H9 (cell line): Measurements from ENCODE around the gene SERINC1. TPM values are rescaled to one million over a fixed set of nuclear protein-coding genes. Genes with fewer than 3 reads are reported as not detected.

Source experiments
- DNase-seq: peaks from one replicate; pipeline ENCODE4 v3.0.0-alpha.2; 2017
- H2AFZ ChIP-seq: one replicate; pipeline ENCODE4 v1.6.1; 2013; ENCODE audit warnings: mild to moderate bottlenecking, low read length, control low read depth, moderate library complexity
- H2AK5ac ChIP-seq: 2 replicates; pipeline ENCODE4 v1.6.1; 2013; ENCODE audit warnings: low read length, control low read depth, mixed read lengths; ENCODE audit not compliant: insufficient read length
- H2BK120ac ChIP-seq: one replicate; pipeline ENCODE4 v1.6.1; 2013; ENCODE audit warnings: low read depth, mild to moderate bottlenecking, low read length, control low read depth, inconsistent platforms; ENCODE audit not compliant: poor library complexity, severe bottlenecking
- H2BK12ac ChIP-seq: 2 replicates; pipeline ENCODE4 v1.6.1; 2013; ENCODE audit warnings: low read length, control low read depth, mixed read lengths, low read depth; ENCODE audit not compliant: insufficient read length
- H2BK15ac ChIP-seq: 2 replicates; pipeline ENCODE4 v1.6.1; 2013; ENCODE audit warnings: low read depth, low read length, control low read depth
- H2BK20ac ChIP-seq: one replicate; pipeline ENCODE4 v1.6.1; 2013; ENCODE audit warnings: low read depth, mild to moderate bottlenecking, low read length, control low read depth, inconsistent platforms; ENCODE audit not compliant: poor library complexity, severe bottlenecking
- H2BK5ac ChIP-seq: 2 replicates; pipeline ENCODE4 v1.6.1; 2013; ENCODE audit warnings: low read length, control low read depth, mixed read lengths; ENCODE audit not compliant: insufficient read length
- H3K14ac ChIP-seq: 2 replicates; pipeline ENCODE4 v1.6.1; 2013; ENCODE audit warnings: low read length, control low read depth; ENCODE audit not compliant: insufficient read depth
- H3K18ac ChIP-seq: 2 replicates; pipeline ENCODE4 v1.6.1; 2013; ENCODE audit warnings: low read depth, mild to moderate bottlenecking, mixed read lengths, low read length, control low read depth; ENCODE audit not compliant: insufficient read length
- H3K23ac ChIP-seq: 2 replicates; pipeline ENCODE4 v1.6.1; 2013; ENCODE audit warnings: low read length, control low read depth, mixed read lengths, low read depth; ENCODE audit not compliant: insufficient read length
- H3K23me2 ChIP-seq: 2 replicates; pipeline ENCODE4 v1.6.1; 2013; ENCODE audit warnings: low read depth, mild to moderate bottlenecking, mixed read lengths, low read length, control low read depth; ENCODE audit not compliant: insufficient read length, poor library complexity, severe bottlenecking
- H3K27ac ChIP-seq: 2 replicates; pipeline ENCODE4 v1.5.1; 2013; ENCODE audit warnings: low read length, control low read depth, mixed read lengths, low read depth; ENCODE audit not compliant: insufficient read length
- H3K27me3 ChIP-seq: 2 replicates; pipeline ENCODE4 v1.6.1; 2013; ENCODE audit warnings: low read length, control low read depth, inconsistent platforms; ENCODE audit not compliant: insufficient read depth
- H3K4ac ChIP-seq: 2 replicates; pipeline ENCODE4 v1.6.1; 2013; ENCODE audit warnings: low read depth, mild to moderate bottlenecking, control low read depth, inconsistent platforms, low read length, moderate library complexity
- H3K4me1 ChIP-seq: 2 replicates; pipeline ENCODE4 v1.6.1; 2013; ENCODE audit warnings: low read length, control low read depth, inconsistent platforms; ENCODE audit not compliant: insufficient read depth
- H3K4me2 ChIP-seq: 2 replicates; pipeline ENCODE4 v1.6.1; 2013; ENCODE audit warnings: low read length, control low read depth, mixed read lengths; ENCODE audit not compliant: insufficient read length, insufficient read depth
- H3K56ac ChIP-seq: 2 replicates; pipeline ENCODE4 v1.6.1; 2013; ENCODE audit warnings: low read depth, mild to moderate bottlenecking, mixed read lengths, low read length, control low read depth; ENCODE audit not compliant: insufficient read length
- H3K79me1 ChIP-seq: 2 replicates; pipeline ENCODE4 v1.6.1; 2013; ENCODE audit warnings: low read depth, mild to moderate bottlenecking, moderate library complexity, low read length, control low read depth, inconsistent platforms; ENCODE audit not compliant: insufficient read depth, poor library complexity, severe bottlenecking
- H3K79me2 ChIP-seq: 2 replicates; pipeline ENCODE4 v1.6.1; 2013; ENCODE audit warnings: low read length, control low read depth, inconsistent platforms; ENCODE audit not compliant: insufficient read depth
- H3K9ac ChIP-seq: 2 replicates; pipeline ENCODE4 v1.6.1; 2013; ENCODE audit warnings: low read length, control low read depth, mixed read lengths; ENCODE audit not compliant: insufficient read length; ENCODE audit errors: extremely low read depth
- H3K9me3 ChIP-seq: one replicate; pipeline ENCODE4 v1.6.1; 2013; ENCODE audit warnings: low read depth, low read length, inconsistent platforms; ENCODE audit not compliant: control insufficient read depth
- H3T11ph ChIP-seq: one replicate; pipeline ENCODE4 v1.6.1; 2013; ENCODE audit warnings: mild to moderate bottlenecking, low read length, control low read depth, inconsistent platforms
- H4K20me1 ChIP-seq: one replicate; pipeline ENCODE4 v1.6.1; 2013; ENCODE audit not compliant: control insufficient read depth, insufficient read length, insufficient read depth
- H4K5ac ChIP-seq: 2 replicates; pipeline ENCODE4 v1.6.1; 2013; ENCODE audit warnings: low read depth, mild to moderate bottlenecking, mixed read lengths, low read length, control low read depth; ENCODE audit not compliant: insufficient read length
- H4K8ac ChIP-seq: replicated peaks from 2 replicates; pipeline ENCODE4 v1.6.1; 2013; ENCODE audit warnings: low read length, control low read depth, mixed read lengths, low read depth; ENCODE audit not compliant: insufficient read length
- H4K91ac ChIP-seq: 2 replicates; pipeline ENCODE4 v1.6.1; 2013; ENCODE audit warnings: low read depth, mild to moderate bottlenecking, moderate library complexity, mixed read lengths, low read length, control low read depth; ENCODE audit not compliant: insufficient read length
- H3K27ac Mint-ChIP-seq, 3 experiments: 2 replicates in 2 of 3; 3 replicates in 1 of 3; pipeline ENCODE4 v1.8.0; 2020 to 2021; ENCODE audit warnings: mixed read lengths in 3 of 3, mild to moderate bottlenecking in 1 of 3, moderate library complexity in 1 of 3
- H3K27me3 Mint-ChIP-seq: 2 replicates; pipeline ENCODE4 v1.8.0; 2021; ENCODE audit warnings: low read depth, mild to moderate bottlenecking, moderate library complexity, mixed read lengths
- H3K36me3 Mint-ChIP-seq, 3 experiments: 2 replicates in 2 of 3; 3 replicates in 1 of 3; pipeline ENCODE4 v1.8.0; 2020 to 2021; ENCODE audit warnings: low read depth in 3 of 3, mixed read lengths in 3 of 3; ENCODE audit not compliant: insufficient read depth in 1 of 3
- H3K4me1 Mint-ChIP-seq, 2 experiments: 2 replicates each; pipeline ENCODE4 v1.8.0; 2020; ENCODE audit warnings: mixed read lengths in 2 of 2
- H3K4me3 Mint-ChIP-seq, 2 experiments: 2 replicates in 1 of 2; 3 replicates in 1 of 2; pipeline ENCODE4 v1.8.0; 2020 to 2021; ENCODE audit warnings: mild to moderate bottlenecking in 2 of 2, mixed read lengths in 2 of 2, moderate library complexity in 1 of 2
- H3K9me3 Mint-ChIP-seq, 2 experiments: 2 replicates in 1 of 2; 3 replicates in 1 of 2; pipeline ENCODE4 v1.8.0; 2020; ENCODE audit warnings: mild to moderate bottlenecking in 2 of 2, mixed read lengths in 2 of 2, moderate library complexity in 1 of 2
- WGBS: extraction: QIAGEN DNeasy Blood & Tissue Kit; methylation state at CpG from one replicate; pipeline ENCODE4 v1.1.7; 2013; ENCODE audit warnings: missing lambda C conversion rate, low lambda C conversion rate, mixed read lengths; ENCODE audit not compliant: insufficient read length; ENCODE audit errors: extremely low coverage; 5-methylcytosine and 5-hydroxymethylcytosine counted together
- total RNA-seq: library from RNA; stranded (reverse); gene quantifications from 2 replicates; pipeline ENCODE4 v1.2.1, GENCODE V29; 2021
- TF ChIP-seq, protein P1 (sequence below): fragments of 200-600 bp; sonication (generic); conservative IDR thresholded peaks from 3 replicates; pipeline ENCODE4 v1.8.0; 2021; ENCODE audit warnings: antibody characterized with exemption, mild to moderate bottlenecking

The SERINC1 gene
- total RNA-seq, 1 experiment from 2014 or later: 48.4 TPM

- Histone ChIP-seq H3K79me2 (no peaks in the 10 kb centered on the region), H2BK12ac (no peak overlapping the region), H3K79me1 (no peaks in the 10 kb centered on the region), H3K27ac (no peak overlapping the region), H3K4me2 (no peak overlapping the region), H3K27me3 (peaks cover 57% of the 10 kb centered on the region), H3T11ph (no peak overlapping the region), H4K20me1 (no peaks in the 10 kb centered on the region), H3K9ac (no peak overlapping the region), H3K18ac (no peak overlapping the region), H4K5ac (no peak overlapping the region), H3K23me2 (no peaks in the 10 kb centered on the region), H2BK5ac (no peak overlapping the region), H2BK20ac (no peak overlapping the region), H4K91ac (no peak overlapping the region), H2BK120ac (no peak overlapping the region), H2AK5ac (no peak overlapping the region), H2BK15ac (no peak overlapping the region), H3K56ac (no peak overlapping the region), H3K23ac (no peak overlapping the region), H3K4me1 (peaks cover under 1% of the 10 kb centered on the region; the same call in 1 of the 2 replicates), H3K4ac (no peak overlapping the region), H2AFZ (no peak overlapping the region), H3K14ac (no peak overlapping the region), H4K8ac (no peak overlapping the region), H3K9me3 (no peaks in the 10 kb centered on the region)
- Mint-ChIP-seq H3K4me3 (no peak overlapping the region), H3K4me1 (peaks cover 5 to 6% of the 10 kb centered on the region in 2 experiments), H3K36me3 (no peaks in the 10 kb centered on the region), H3K9me3 (no peaks in the 10 kb centered on the region; a peak in 3 of 5 replicates), H3K27me3 (peaks cover 86% of the 10 kb centered on the region), H3K27ac (no peak overlapping the region)
- TF ChIP-seq, protein P1, sequence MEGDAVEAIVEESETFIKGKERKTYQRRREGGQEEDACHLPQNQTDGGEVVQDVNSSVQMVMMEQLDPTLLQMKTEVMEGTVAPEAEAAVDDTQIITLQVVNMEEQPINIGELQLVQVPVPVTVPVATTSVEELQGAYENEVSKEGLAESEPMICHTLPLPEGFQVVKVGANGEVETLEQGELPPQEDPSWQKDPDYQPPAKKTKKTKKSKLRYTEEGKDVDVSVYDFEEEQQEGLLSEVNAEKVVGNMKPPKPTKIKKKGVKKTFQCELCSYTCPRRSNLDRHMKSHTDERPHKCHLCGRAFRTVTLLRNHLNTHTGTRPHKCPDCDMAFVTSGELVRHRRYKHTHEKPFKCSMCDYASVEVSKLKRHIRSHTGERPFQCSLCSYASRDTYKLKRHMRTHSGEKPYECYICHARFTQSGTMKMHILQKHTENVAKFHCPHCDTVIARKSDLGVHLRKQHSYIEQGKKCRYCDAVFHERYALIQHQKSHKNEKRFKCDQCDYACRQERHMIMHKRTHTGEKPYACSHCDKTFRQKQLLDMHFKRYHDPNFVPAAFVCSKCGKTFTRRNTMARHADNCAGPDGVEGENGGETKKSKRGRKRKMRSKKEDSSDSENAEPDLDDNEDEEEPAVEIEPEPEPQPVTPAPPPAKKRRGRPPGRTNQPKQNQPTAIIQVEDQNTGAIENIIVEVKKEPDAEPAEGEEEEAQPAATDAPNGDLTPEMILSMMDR: no peak
- WGBS: no CpG with 5 or more reads among the region's 5 CpGs
- no peak for DNase-seq
Measured at GRCh38 chr6:122394016-122394415, 77.6 kb downstream of the SERINC1 start.
